HepG2 (cell line): ENCODE results near the gene ARAP1. TPM values are rescaled to one million over a fixed set of nuclear protein-coding genes. Genes with fewer than 3 reads are reported as not detected.

Experiments
- BHLHE40 ChIP-seq: IDR thresholded peaks from 2 replicates; pipeline ENCODE4 v1.6.1; 2011; ENCODE audit warnings: low read length, improper control_type of control experiment
- CEBPG ChIP-seq: IDR thresholded peaks from 2 replicates; pipeline ENCODE4 v1.6.1; 2016
- CENPBD1 ChIP-seq: sonication (generic); formaldehyde crosslinking; IDR thresholded peaks from 2 replicates; pipeline ENCODE4 v1.8.0; 2022; ENCODE audit warnings: missing genetic modification reagents, low read depth, mild to moderate bottlenecking, borderline replicate concordance
- KAT7 ChIP-seq: IDR thresholded peaks from 2 replicates; pipeline ENCODE4 v1.6.1; 2018; ENCODE audit warnings: borderline replicate concordance, missing compliant biosample characterization
- PPARG ChIP-seq: conservative IDR thresholded peaks from 2 replicates; pipeline ENCODE4 v1.6.1; 2016; ENCODE audit warnings: missing biosample characterization, missing genetic modification reagents
- RFXAP ChIP-seq: sonication (generic); formaldehyde crosslinking; IDR thresholded peaks from 2 replicates; pipeline ENCODE4 v1.4.0; 2020; ENCODE audit warnings: missing genetic modification reagents, borderline replicate concordance
- SNRNP70 ChIP-seq: fragments of 200-400 bp; formaldehyde crosslinking; IDR thresholded peaks from 2 replicates; pipeline ENCODE4 v1.6.1; 2017; ENCODE audit warnings: mild to moderate bottlenecking, low read depth, low read length, moderate library complexity
- STAT5B ChIP-seq: sonication (generic); formaldehyde crosslinking; IDR thresholded peaks from 2 replicates; pipeline ENCODE4 v1.4.0; 2020; ENCODE audit warnings: missing genetic modification reagents
- TFDP2 ChIP-seq: sonication (generic); formaldehyde crosslinking; IDR thresholded peaks from 2 replicates; pipeline ENCODE4 v1.4.0; 2020; ENCODE audit warnings: missing genetic modification reagents
- TP53 ChIP-seq: sonication (generic); formaldehyde crosslinking; conservative IDR thresholded peaks from 2 replicates; pipeline ENCODE4 v1.4.0; 2020; ENCODE audit warnings: missing genetic modification reagents
- ZBTB44 ChIP-seq: sonication (generic); formaldehyde crosslinking; IDR thresholded peaks from 2 replicates; pipeline ENCODE4 v1.4.0; 2020; ENCODE audit warnings: missing genetic modification reagents
- ZBTB49 ChIP-seq: sonication (generic); formaldehyde crosslinking; IDR thresholded peaks from 2 replicates; pipeline ENCODE4 v1.4.0; 2020; ENCODE audit warnings: missing genetic modification reagents, borderline replicate concordance
- ZEB1 ChIP-seq: IDR thresholded peaks from 2 replicates; pipeline ENCODE4 v1.6.1; 2012; ENCODE audit warnings: mild to moderate bottlenecking, low read depth, inconsistent platforms; ENCODE audit not compliant: insufficient replicate concordance
- ZFP37 ChIP-seq: sonication (generic); formaldehyde crosslinking; IDR thresholded peaks from 2 replicates; pipeline ENCODE4 v1.4.0; 2020; ENCODE audit warnings: missing genetic modification reagents, borderline replicate concordance
- ZMYM2 ChIP-seq: sonication (generic); formaldehyde crosslinking; IDR thresholded peaks from 2 replicates; pipeline ENCODE4 v1.8.0; 2022; ENCODE audit warnings: mild to moderate bottlenecking, missing genetic modification reagents
- ZNF225 ChIP-seq: sonication (generic); formaldehyde crosslinking; IDR thresholded peaks from 2 replicates; pipeline ENCODE4 v1.4.0; 2020; ENCODE audit warnings: mild to moderate bottlenecking, missing genetic modification reagents
- ZNF253 ChIP-seq: sonication (generic); formaldehyde crosslinking; IDR thresholded peaks from 2 replicates; pipeline ENCODE4 v1.8.0; 2022; ENCODE audit warnings: mild to moderate bottlenecking, missing genetic modification reagents, borderline replicate concordance
- ZNF274 ChIP-seq: sonication (generic); formaldehyde crosslinking; IDR thresholded peaks from 2 replicates; pipeline ENCODE4 v1.5.1; 2020; ENCODE audit warnings: mild to moderate bottlenecking, missing genetic modification reagents
- ZNF343 ChIP-seq: sonication (generic); formaldehyde crosslinking; IDR thresholded peaks from 2 replicates; pipeline ENCODE4 v1.4.0; 2020; ENCODE audit warnings: mild to moderate bottlenecking, missing genetic modification reagents
- ZNF576 ChIP-seq: sonication (generic); formaldehyde crosslinking; IDR thresholded peaks from 2 replicates; pipeline ENCODE4 v1.4.0; 2020; ENCODE audit warnings: mild to moderate bottlenecking, missing genetic modification reagents
- ZNF629 ChIP-seq: sonication (generic); formaldehyde crosslinking; conservative IDR thresholded peaks from 2 replicates; pipeline ENCODE4 v1.5.0; 2020; ENCODE audit warnings: missing genetic modification reagents
- polyA plus RNA-seq, 8 experiments: library from polyadenylated mRNA; depleted of rRNA in 3 of 8; stranded (reverse) in 7 of 8; unstranded in 1 of 8; fragments of >200 nt; fragmentation: Illumina TruSeq in 4 of 8; extraction: Trizol in 4 of 8; gene quantifications; 2 replicates each; pipeline versions ENCODE4 v1.2.1 to v1.2.3, GENCODE V29; 2011 to 2016; ENCODE audit warnings: low read depth in 4 of 8, missing spikeins in 1 of 8, mixed read lengths in 1 of 8; ENCODE audit not compliant: insufficient read depth in 1 of 8
- total RNA-seq, 5 experiments: library from RNA; depleted of rRNA; stranded (reverse); fragments of >200 nt; fragmentation: Illumina TruSeq; extraction: Trizol; gene quantifications; 2 replicates each; pipeline ENCODE4 v1.2.3, GENCODE V29; 2016; ENCODE audit warnings: low read depth in 1 of 5

Gene ARAP1
- total and polyA plus RNA-seq, 2 of the 13 experiments (the other 11 are each of a cell fraction or from before 2014, with no cell fraction given), result 43.2 to 55.5 TPM

GRCh38 chr11:72787216-72788104 lies 35.3 kb upstream of the ARAP1 start (continued):
- no peak for TF ChIP-seq ZBTB44 (CRISPR knock-in tag)
- no peak for TF ChIP-seq TP53 (CRISPR knock-in tag)
- peak; percentile 52; the same call in 1 of the 2 replicates for TF ChIP-seq ZMYM2 (CRISPR knock-in tag)
- TF ChIP-seq STAT5B (CRISPR knock-in tag), result no peak
- TF ChIP-seq ZNF274 (CRISPR knock-in tag), result 0 out of 2 replicates have a peak, but pooled peaks have one; percentile 72
- no peak for TF ChIP-seq ZBTB49
- no peak for TF ChIP-seq ZFP37 (CRISPR knock-in tag)
- TF ChIP-seq ZNF343 (CRISPR knock-in tag), result no peak
- TF ChIP-seq PPARG (CRISPR knock-in tag), result peak; percentile 58; the same call in 1 of the 2 replicates
- no peak for TF ChIP-seq ZNF253 (CRISPR knock-in tag)
- TF ChIP-seq TFDP2 (CRISPR knock-in tag), result peak; percentile 76
- TF ChIP-seq ZNF576 (CRISPR knock-in tag), result no peak
- no peak for TF ChIP-seq ZNF225
- TF ChIP-seq RFXAP (CRISPR knock-in tag), result no peak; the same call in 1 of the 2 replicates
- TF ChIP-seq CENPBD1 (CRISPR knock-in tag), result 0 out of 2 replicates have a peak, but pooled peaks have one; percentile 39
- TF ChIP-seq BHLHE40, result no peak
- TF ChIP-seq CEBPG (CRISPR knock-in tag), result peak; percentile 36; the same call in 1 of the 2 replicates
- TF ChIP-seq KAT7, result no peak
- no peak for TF ChIP-seq SNRNP70
- TF ChIP-seq ZEB1, result no peak
- TF ChIP-seq ZNF629 (CRISPR knock-in tag), result no peak
